GM12865 (cell line): Measurements from ENCODE around the gene ACTG1.

ENCODE experiments used
- DNase-seq: peaks from one replicate; pipeline ENCODE4 v3.0.0; 2010; ENCODE audit warnings: low read depth
- H3K4me3 ChIP-seq: 2 replicates; pipeline ENCODE4 v1.5.1; 2011; ENCODE audit warnings: mild to moderate bottlenecking, low read depth, low read length, control low read depth
- CTCF ChIP-seq: IDR thresholded peaks from 2 replicates; pipeline ENCODE4 v1.5.1; 2011; ENCODE audit warnings: low read length, control low read depth, low read depth, inconsistent platforms; ENCODE audit not compliant: insufficient read depth; ENCODE audit errors: missing control alignments

Gene ACTG1

GRCh38 chr17:81512562-81513371 lies at the start of gene ACTG1:
Gene ACTG1 (minus strand): TSS chr17:81512799. CDS start chr17:81512354, 445 bp downstream.
- peak within 1 kb of the TSS; percentile 89 for H3K4me3 ChIP-seq
- peak; percentile 95 for DNase-seq
- TF ChIP-seq CTCF, result no peak

GRCh38 chr17:81561494-81561885 lies 48.9 kb upstream of the ACTG1 start:
- H3K4me3 ChIP-seq, result no peak overlapping the region

GRCh38 chr17:81558941-81559806 lies 46.6 kb upstream of the ACTG1 start:
- peak; percentile 4 for TF ChIP-seq CTCF
- no peak overlapping the region for H3K4me3 ChIP-seq
- DNase-seq, result no peak

More at GRCh38 chr17:81561494-81561885, 48.9 kb upstream of the ACTG1 start:
- no peak for TF ChIP-seq CTCF
- DNase-seq, result no peak

- DNase-seq, result no peak
These were observed 45.5 kb upstream of the ACTG1 start for GRCh38 chr17:81558115-81558468.

GRCh38 chr17:81557276-81558114 lies 44.9 kb upstream of the ACTG1 start:
- no peak for TF ChIP-seq CTCF
- no peak for DNase-seq
- H3K4me3 ChIP-seq, result no peak overlapping the region

More at GRCh38 chr17:81558115-81558468, 45.5 kb upstream of the ACTG1 start:
- TF ChIP-seq CTCF, result no peak
- H3K4me3 ChIP-seq, result no peak overlapping the region

- no peak for DNase-seq
- no peak for TF ChIP-seq CTCF
- H3K4me3 ChIP-seq, result no peak overlapping the region
These were observed 44.3 kb upstream of the ACTG1 start for GRCh38 chr17:81556863-81557262.
